Tibial nerve (tissue), 4 donors: ENCODE measurements around the gene RIMS1. TPM values are rescaled to one million over a fixed set of nuclear protein-coding genes. Genes with fewer than 3 reads are reported as not detected.
A peak's percentile ranks its signal among the peaks of the same experiment; 100 is the strongest.

Source experiments
- DNase-seq, 2 donors: peaks; one replicate each; pipeline ENCODE4 v3.0.0-alpha.2; 2019; ENCODE audit warnings: low spot score in 2 of 2
- H3K27ac ChIP-seq, 4 donors: fragments of 200-600 bp; sonication (generic) in 3 of 4; one replicate each; pipeline ENCODE4 v1.5.1; 2017 to 2019; ENCODE audit warnings: mild to moderate bottlenecking in 1 of 4
- H3K27me3 ChIP-seq, 2 donors: fragments of 200-600 bp; sonication (generic) in 1 of 2; one replicate each; pipeline versions ENCODE4 v1.5.1 to v1.6.0; 2017 to 2019
- H3K36me3 ChIP-seq, 3 donors: fragments of 200-600 bp; sonication (generic); one replicate each; pipeline ENCODE4 v1.5.1; 2018 to 2019
- H3K4me1 ChIP-seq, 4 donors: fragments of 200-600 bp; sonication (generic) in 3 of 4; one replicate each; pipeline ENCODE4 v1.5.1; 2017 to 2019
- H3K4me3 ChIP-seq, 4 donors: fragments of 200-600 bp; sonication (generic) in 3 of 4; one replicate each; pipeline ENCODE4 v1.5.1; 2017 to 2019; ENCODE audit warnings: mild to moderate bottlenecking in 1 of 4, moderate library complexity in 1 of 4
- H3K9me3 ChIP-seq, 4 donors: fragments of 200-600 bp; sonication (generic) in 3 of 4; one replicate each; pipeline ENCODE4 v1.5.1; 2017 to 2019
- EP300 ChIP-seq, 2 donors: sonication (generic); formaldehyde crosslinking; IDR thresholded peaks; one replicate each; pipeline ENCODE4 v1.6.1; 2017; ENCODE audit warnings: antibody characterized with exemption in 2 of 2, mild to moderate bottlenecking in 1 of 2
- POLR2A ChIP-seq, 2 donors: fragments of 450-650 bp; IDR thresholded peaks; one replicate each; pipeline ENCODE4 v1.6.1; 2017; ENCODE audit warnings: antibody characterized with exemption in 2 of 2, mild to moderate bottlenecking in 2 of 2, moderate library complexity in 2 of 2
- WGBS, 2 donors: methylation state at CpG; one replicate each; pipeline ENCODE4 v1.1.5; 2018; 5-methylcytosine and 5-hydroxymethylcytosine counted together
- total RNA-seq, 4 donors: library from RNA; depleted of rRNA; stranded (reverse); fragments of >200 nt; gene quantifications; one replicate each; pipeline ENCODE4 v1.1.0, GENCODE V29; 2016
- TF ChIP-seq, protein P1 (sequence below), 5 experiments: fragments of 200-600 bp in 3 of 5; fragments of 450-650 bp in 2 of 5; sonication (generic) in 3 of 5; IDR thresholded peaks; one replicate each; pipeline ENCODE4 v1.5.1; 2016 to 2019; ENCODE audit warnings: antibody characterized with exemption in 5 of 5, mild to moderate bottlenecking in 3 of 5, moderate library complexity in 2 of 5

Gene RIMS1
- total RNA-seq, 4 donors from 2014 or later = 1.3 to 5.1 (median 3.3) TPM

- H3K36me3 ChIP-seq = no peaks in the 10 kb centered on the region
- peak in 1 of 2 donors; percentile 19 for DNase-seq
- no peaks in the 10 kb centered on the region for H3K9me3 ChIP-seq
- H3K4me1 ChIP-seq = peaks cover 0 to 6% (median 2%) of the 10 kb centered on the region in 4 donors
- no peaks in the 10 kb centered on the region for H3K27me3 ChIP-seq
- no peak overlapping the region for H3K27ac ChIP-seq
- H3K4me3 ChIP-seq = no peak overlapping the region
- 73 to 75% methylated on average over 7 of the region's 7 CpGs for WGBS, 2 donors
- no peak for TF ChIP-seq POLR2A (IDR thresholded peaks at IDR 0.05)
- TF ChIP-seq EP300 (IDR thresholded peaks at IDR 0.05) = no peak
- TF ChIP-seq, protein P1, sequence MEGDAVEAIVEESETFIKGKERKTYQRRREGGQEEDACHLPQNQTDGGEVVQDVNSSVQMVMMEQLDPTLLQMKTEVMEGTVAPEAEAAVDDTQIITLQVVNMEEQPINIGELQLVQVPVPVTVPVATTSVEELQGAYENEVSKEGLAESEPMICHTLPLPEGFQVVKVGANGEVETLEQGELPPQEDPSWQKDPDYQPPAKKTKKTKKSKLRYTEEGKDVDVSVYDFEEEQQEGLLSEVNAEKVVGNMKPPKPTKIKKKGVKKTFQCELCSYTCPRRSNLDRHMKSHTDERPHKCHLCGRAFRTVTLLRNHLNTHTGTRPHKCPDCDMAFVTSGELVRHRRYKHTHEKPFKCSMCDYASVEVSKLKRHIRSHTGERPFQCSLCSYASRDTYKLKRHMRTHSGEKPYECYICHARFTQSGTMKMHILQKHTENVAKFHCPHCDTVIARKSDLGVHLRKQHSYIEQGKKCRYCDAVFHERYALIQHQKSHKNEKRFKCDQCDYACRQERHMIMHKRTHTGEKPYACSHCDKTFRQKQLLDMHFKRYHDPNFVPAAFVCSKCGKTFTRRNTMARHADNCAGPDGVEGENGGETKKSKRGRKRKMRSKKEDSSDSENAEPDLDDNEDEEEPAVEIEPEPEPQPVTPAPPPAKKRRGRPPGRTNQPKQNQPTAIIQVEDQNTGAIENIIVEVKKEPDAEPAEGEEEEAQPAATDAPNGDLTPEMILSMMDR (IDR thresholded peaks at IDR 0.05) = no peak
Measured at GRCh38 chr6:72363844-72364740, 477.7 kb downstream of the RIMS1 start.

DNA sequence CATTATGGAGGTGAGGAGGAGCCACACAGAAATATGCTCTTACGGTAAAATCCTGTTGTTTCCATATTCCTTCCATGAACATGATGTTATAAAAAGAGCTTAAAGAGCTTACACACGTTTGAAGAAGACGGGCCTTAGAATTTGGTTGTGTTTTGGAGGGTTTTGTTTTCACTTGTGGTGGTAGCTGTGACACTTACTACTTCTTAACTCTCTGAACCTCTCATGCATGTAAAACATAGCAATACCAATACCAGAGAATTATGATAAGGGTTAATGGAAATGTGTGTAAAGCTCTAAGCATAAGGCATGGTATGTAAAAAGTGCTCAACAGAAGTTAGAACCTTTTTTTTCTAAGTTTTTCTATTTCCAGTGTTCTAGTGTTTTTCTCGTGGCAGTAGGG, 479.4 kb downstream of the RIMS1 start:
- 84 to 85% methylated on average over 4 of the region's 4 CpGs for WGBS, 2 donors
- DNase-seq = no peak
- Histone ChIP-seq H3K36me3 (no peaks in the 10 kb centered on the region), H3K9me3 (no peaks in the 10 kb centered on the region), H3K27ac (no peak overlapping the region), H3K4me1 (peaks cover 0 to 6% (median 2%) of the 10 kb centered on the region in 4 donors), H3K27me3 (no peaks in the 10 kb centered on the region), H3K4me3 (no peak overlapping the region)
- TF ChIP-seq EP300 (IDR thresholded peaks at IDR 0.05) (no peak), POLR2A (IDR thresholded peaks at IDR 0.05) (no peak)
- TF ChIP-seq, protein P1 (IDR thresholded peaks at IDR 0.05) = no peak

DNA sequence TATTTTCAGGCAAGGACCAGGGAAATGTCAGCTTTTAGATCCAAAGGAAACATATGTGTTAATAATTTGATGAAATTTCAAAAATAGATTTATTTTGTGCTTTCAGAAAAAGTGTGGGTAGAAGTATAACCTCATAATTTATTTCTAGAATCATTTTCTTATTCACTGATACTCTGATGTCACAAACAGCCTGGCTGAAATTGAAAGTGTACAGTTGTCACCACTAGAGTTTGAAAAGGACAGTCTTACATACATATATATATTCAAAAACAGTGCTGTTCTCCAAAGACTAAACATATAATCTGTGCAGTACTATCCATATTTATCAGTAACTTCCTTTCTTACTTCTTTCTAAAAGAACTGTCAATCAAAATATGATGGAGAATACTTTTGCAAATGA, 481.1 kb downstream of the RIMS1 start:
- no peak for DNase-seq
- peaks cover 0 to 6% (median 2%) of the 10 kb centered on the region in 4 donors for H3K4me1 ChIP-seq
- no peaks in the 10 kb centered on the region for H3K9me3 ChIP-seq
- no peak overlapping the region for H3K4me3 ChIP-seq
- TF ChIP-seq POLR2A (IDR thresholded peaks at IDR 0.05) (no peak), EP300 (IDR thresholded peaks at IDR 0.05) (no peak)
- TF ChIP-seq, protein P1 (IDR thresholded peaks at IDR 0.05) = no peak
- H3K27ac ChIP-seq = no peak overlapping the region
- no peaks in the 10 kb centered on the region for H3K27me3 ChIP-seq
- no peaks in the 10 kb centered on the region for H3K36me3 ChIP-seq

DNA sequence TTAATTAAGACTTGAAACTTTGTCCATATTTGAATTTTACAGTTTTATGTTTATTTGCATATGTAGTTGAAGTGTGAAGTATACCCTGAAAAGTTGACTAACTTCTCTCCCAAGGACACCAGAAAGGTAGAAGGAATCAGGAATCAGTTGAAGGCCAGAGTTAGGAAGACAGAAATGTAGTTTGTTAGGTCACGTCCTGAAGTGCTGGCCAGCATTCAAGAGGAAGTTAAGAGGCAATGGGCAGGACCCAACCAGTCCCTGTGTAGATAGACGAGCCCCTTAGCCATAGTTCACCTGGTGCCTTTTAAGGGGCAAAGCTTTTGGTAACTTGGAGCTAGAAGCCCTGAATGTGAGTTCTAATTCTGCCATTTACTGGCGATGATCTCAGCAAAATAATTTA, 485.1 kb downstream of the RIMS1 start:
- Histone ChIP-seq H3K9me3 (no peaks in the 10 kb centered on the region), H3K27me3 (no peaks in the 10 kb centered on the region), H3K27ac (no peak overlapping the region), H3K4me3 (no peak overlapping the region), H3K4me1 (no peaks in the 10 kb centered on the region), H3K36me3 (no peaks in the 10 kb centered on the region)
- WGBS, 2 donors = 66 to 80% methylated on average over 3 of the region's 3 CpGs
- TF ChIP-seq POLR2A (IDR thresholded peaks at IDR 0.05) (no peak), EP300 (IDR thresholded peaks at IDR 0.05) (no peak)
- TF ChIP-seq, protein P1 (IDR thresholded peaks at IDR 0.05) = no peak
- no peak for DNase-seq

DNA sequence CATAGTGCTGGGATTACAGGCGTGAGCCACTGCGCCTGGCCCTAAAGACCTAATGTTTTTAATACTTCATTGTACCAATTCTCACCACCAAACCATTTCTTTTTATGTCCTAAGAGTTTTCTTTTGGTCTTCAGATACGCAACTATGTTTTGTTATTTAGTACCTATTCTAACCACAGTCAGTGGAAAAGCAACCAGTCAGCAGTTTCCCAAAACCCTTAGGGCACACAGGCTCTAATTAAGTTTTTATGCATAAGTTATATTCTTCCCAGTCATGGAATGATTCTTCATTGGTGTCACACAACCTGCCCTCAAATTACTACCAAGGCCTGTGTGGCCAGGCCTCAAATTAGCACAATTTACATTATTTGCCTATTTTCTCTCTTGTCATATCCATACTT, 487.8 kb downstream of the RIMS1 start:
- Histone ChIP-seq H3K27ac (no peak overlapping the region), H3K4me1 (no peaks in the 10 kb centered on the region), H3K36me3 (no peaks in the 10 kb centered on the region), H3K27me3 (no peaks in the 10 kb centered on the region), H3K4me3 (no peak overlapping the region), H3K9me3 (no peaks in the 10 kb centered on the region)
- TF ChIP-seq EP300 (IDR thresholded peaks at IDR 0.05) (no peak), POLR2A (IDR thresholded peaks at IDR 0.05) (no peak)
- TF ChIP-seq, protein P1 (IDR thresholded peaks at IDR 0.05) = no peak
- DNase-seq = no peak
- WGBS, 2 donors = 96% methylated on average over 3 of the region's 3 CpGs
